IMR-90 (cell line): ENCODE results near the gene PPP1R9B.

ENCODE experiments used
- CEBPB ChIP-seq: IDR thresholded peaks from 2 replicates; pipeline ENCODE4 v1.6.1; 2012; ENCODE audit warnings: low read depth, low read length, improper control_type of control experiment
- ELK1 ChIP-seq: fragments of 150-350 bp; IDR thresholded peaks from 2 replicates; pipeline ENCODE4 v1.6.1; 2016; ENCODE audit warnings: low read depth, mild to moderate bottlenecking, low read length, moderate library complexity, borderline replicate concordance
- MAZ ChIP-seq: IDR thresholded peaks from 2 replicates; pipeline ENCODE4 v1.6.1; 2012; ENCODE audit warnings: low read depth, mild to moderate bottlenecking, low read length, improper control_type of control experiment, moderate library complexity, borderline replicate concordance
- MXI1 ChIP-seq: IDR thresholded peaks from 2 replicates; pipeline ENCODE4 v1.6.1; 2012; ENCODE audit warnings: low read depth, mild to moderate bottlenecking, low read length, moderate library complexity, borderline replicate concordance
- NFE2L2 ChIP-seq: fragments of 150-350 bp; IDR thresholded peaks from 2 replicates; pipeline ENCODE4 v1.6.1; 2016; ENCODE audit warnings: low read depth, mild to moderate bottlenecking, low read length
- POLR2A ChIP-seq: IDR thresholded peaks from 2 replicates; pipeline ENCODE4 v1.6.1; 2012; ENCODE audit warnings: mild to moderate bottlenecking, low read depth, low read length
- RAD21 ChIP-seq: IDR thresholded peaks from 2 replicates; pipeline ENCODE4 v1.6.1; 2012; ENCODE audit warnings: low read length, improper control_type of control experiment
- RCOR1 ChIP-seq: IDR thresholded peaks from 2 replicates; pipeline ENCODE4 v1.6.1; 2012; ENCODE audit warnings: mild to moderate bottlenecking, low read length, improper control_type of control experiment; ENCODE audit not compliant: insufficient replicate concordance
- SMC3 ChIP-seq: fragments of 150-350 bp; IDR thresholded peaks from 2 replicates; pipeline ENCODE4 v1.6.1; 2016; ENCODE audit warnings: low read depth, mild to moderate bottlenecking, antibody characterized with exemption, low read length, moderate library complexity
- TF ChIP-seq, protein P1 (sequence below): conservative IDR thresholded peaks from 2 replicates; pipeline ENCODE4 v1.5.1; 2012; ENCODE audit warnings: mild to moderate bottlenecking, low read depth, low read length, improper control_type of control experiment

- TF ChIP-seq MAZ (no peak), POLR2A (no peak), RAD21 (no peak), NFE2L2 (no peak), MXI1 (no peak), SMC3 (no peak), ELK1 (no peak), CEBPB (no peak), RCOR1 (no peak)
- TF ChIP-seq, protein P1, sequence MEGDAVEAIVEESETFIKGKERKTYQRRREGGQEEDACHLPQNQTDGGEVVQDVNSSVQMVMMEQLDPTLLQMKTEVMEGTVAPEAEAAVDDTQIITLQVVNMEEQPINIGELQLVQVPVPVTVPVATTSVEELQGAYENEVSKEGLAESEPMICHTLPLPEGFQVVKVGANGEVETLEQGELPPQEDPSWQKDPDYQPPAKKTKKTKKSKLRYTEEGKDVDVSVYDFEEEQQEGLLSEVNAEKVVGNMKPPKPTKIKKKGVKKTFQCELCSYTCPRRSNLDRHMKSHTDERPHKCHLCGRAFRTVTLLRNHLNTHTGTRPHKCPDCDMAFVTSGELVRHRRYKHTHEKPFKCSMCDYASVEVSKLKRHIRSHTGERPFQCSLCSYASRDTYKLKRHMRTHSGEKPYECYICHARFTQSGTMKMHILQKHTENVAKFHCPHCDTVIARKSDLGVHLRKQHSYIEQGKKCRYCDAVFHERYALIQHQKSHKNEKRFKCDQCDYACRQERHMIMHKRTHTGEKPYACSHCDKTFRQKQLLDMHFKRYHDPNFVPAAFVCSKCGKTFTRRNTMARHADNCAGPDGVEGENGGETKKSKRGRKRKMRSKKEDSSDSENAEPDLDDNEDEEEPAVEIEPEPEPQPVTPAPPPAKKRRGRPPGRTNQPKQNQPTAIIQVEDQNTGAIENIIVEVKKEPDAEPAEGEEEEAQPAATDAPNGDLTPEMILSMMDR = no peak
Measured at GRCh38 chr17:50154604-50155003, 4.1 kb upstream of the PPP1R9B start.
